ENCODE measurements around the gene SMYD3. TPM values are rescaled to one million over a fixed set of nuclear protein-coding genes. Genes with fewer than 3 reads are reported as not detected.

The SMYD3 gene
- total RNA-seq, 4 donors from 2014 or later, result 12.0 to 15.0 (median 13.2) TPM

- Histone ChIP-seq H3K4me1 (no peaks in the 10 kb centered on the region), H3K36me3 (no peaks in the 10 kb centered on the region), H3K4me3 (no peak overlapping the region), H3K27me3 (no peaks in the 10 kb centered on the region), H3K27ac (replicated peaks in 1 of 4) (no peak overlapping the region), H3K9me3 (no peaks in the 10 kb centered on the region)
- DNase-seq (ENCODE audit: extremely low spot score), result no peak
- TF ChIP-seq CTCF (IDR thresholded peaks at IDR 0.05) (no peak), EP300 (IDR thresholded peaks at IDR 0.05) (no peak), POLR2AphosphoS5 (IDR thresholded peaks at IDR 0.05) (no peak), POLR2A (IDR thresholded peaks at IDR 0.05; ENCODE audit: low read depth) (no peak)
- intact Hi-C loops (cut with DNase I), result no loop called here
- WGBS, result 65% methylated on average over 1 of the region's 1 CpG
These were observed 123.9 kb downstream of the SMYD3 start for GRCh38 chr1:246383239-246383589.

GRCh38 chr1:246382589-246383238, 124.4 kb downstream of the SMYD3 start:
- no peaks in the 10 kb centered on the region for H3K36me3 ChIP-seq
- no peak for DNase-seq (ENCODE audit: extremely low spot score)
- H3K4me3 ChIP-seq, result no peak overlapping the region
- no peaks in the 10 kb centered on the region for H3K4me1 ChIP-seq
- no peaks in the 10 kb centered on the region for H3K9me3 ChIP-seq
- TF ChIP-seq POLR2A (IDR thresholded peaks at IDR 0.05; ENCODE audit: low read depth), result no peak
- no peak for TF ChIP-seq POLR2AphosphoS5 (IDR thresholded peaks at IDR 0.05)
- no peak for TF ChIP-seq CTCF (IDR thresholded peaks at IDR 0.05)
- TF ChIP-seq EP300 (IDR thresholded peaks at IDR 0.05), result no peak
- H3K27me3 ChIP-seq, result no peaks in the 10 kb centered on the region
- no peak overlapping the region for H3K27ac ChIP-seq (replicated peaks in 1 of 4)
- intact Hi-C loops (cut with DNase I), result no loop called here
- WGBS, result 100% methylated on average over 3 of the region's 3 CpGs

GRCh38 chr1:246381452-246381851, 125.6 kb downstream of the SMYD3 start:
- Histone ChIP-seq H3K36me3 (no peaks in the 10 kb centered on the region), H3K9me3 (no peaks in the 10 kb centered on the region)
- intact Hi-C loops (cut with DNase I), result no loop called here

GRCh38 chr1:246377625-246378153, 129.4 kb downstream of the SMYD3 start:
- H3K36me3 ChIP-seq, result no peaks in the 10 kb centered on the region
- no peak overlapping the region for H3K4me3 ChIP-seq
- 97% methylated on average over 5 of the region's 5 CpGs for WGBS
- no peak for TF ChIP-seq EP300 (IDR thresholded peaks at IDR 0.05)
- TF ChIP-seq CTCF (IDR thresholded peaks at IDR 0.05), result no peak
- no peak for TF ChIP-seq POLR2AphosphoS5 (IDR thresholded peaks at IDR 0.05)
- TF ChIP-seq POLR2A (IDR thresholded peaks at IDR 0.05; ENCODE audit: low read depth), result no peak
- no peak for DNase-seq (ENCODE audit: extremely low spot score)
- H3K9me3 ChIP-seq, result no peaks in the 10 kb centered on the region
- H3K27me3 ChIP-seq, result no peaks in the 10 kb centered on the region
- H3K4me1 ChIP-seq, result no peaks in the 10 kb centered on the region
- H3K27ac ChIP-seq (replicated peaks in 1 of 4), result no peak overlapping the region
- intact Hi-C loops (cut with DNase I), result no loop called here

More at GRCh38 chr1:246381452-246381851, 125.6 kb downstream of the SMYD3 start:
- WGBS, result 97% methylated on average over 5 of the region's 5 CpGs
- Histone ChIP-seq H3K4me1 (no peaks in the 10 kb centered on the region), H3K27me3 (no peaks in the 10 kb centered on the region), H3K4me3 (no peak overlapping the region), H3K27ac (replicated peaks in 1 of 4) (no peak overlapping the region)
- TF ChIP-seq CTCF (IDR thresholded peaks at IDR 0.05) (no peak), POLR2AphosphoS5 (IDR thresholded peaks at IDR 0.05) (no peak), EP300 (IDR thresholded peaks at IDR 0.05) (no peak), POLR2A (IDR thresholded peaks at IDR 0.05; ENCODE audit: low read depth) (no peak)
- DNase-seq (ENCODE audit: extremely low spot score), result no peak
